ENCODE measurements around the gene PHF21A. TPM values are rescaled to one million over a fixed set of nuclear protein-coding genes. Genes with fewer than 3 reads are reported as not detected.
A peak's percentile ranks its signal among the peaks of the same experiment; 100 is the strongest.

The PHF21A gene
- total RNA-seq, 2 experiments from 2014 or later, result 23.1 to 56.1 TPM

DNA sequence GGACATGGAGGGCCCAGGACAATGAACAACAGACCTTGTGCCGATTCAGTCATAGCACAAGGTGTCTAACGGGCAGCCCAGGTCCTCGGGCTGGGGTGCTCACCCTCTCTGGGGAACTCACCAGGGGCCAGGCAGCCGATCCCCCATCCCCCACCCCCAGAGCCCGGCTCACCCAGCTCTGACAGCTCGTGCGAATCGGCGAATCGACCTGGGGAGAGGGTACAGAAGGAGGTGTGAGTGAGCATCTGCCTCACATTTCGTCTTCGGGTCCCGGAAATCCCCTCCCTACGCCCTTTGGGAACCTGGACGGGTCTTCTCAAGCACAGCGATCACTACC, 204.0 kb downstream of the PHF21A start:
- H3K4me1 ChIP-seq (ENCODE audit: insufficient read depth, low read length, poor library complexity, severe bottlenecking), result peaks cover 36% of the 10 kb centered on the region
- POLR2A ChIA-PET, result interaction anchor here (0.6 to 4.5 kb wide), 6 partner anchors 11 to 173 kb away, joined by 3 to 33 read pairs (median 4); no protein-coding TSS in a partner anchor
- H4K20me1 ChIP-seq (ENCODE audit: insufficient read depth, low read length), result no peaks in the 10 kb centered on the region
- H3K9me3 ChIP-seq (ENCODE audit: low read length), result no peaks in the 10 kb centered on the region
- H3K9me2 ChIP-seq (ENCODE audit: insufficient read depth, low read length), result no peaks in the 10 kb centered on the region
- intact Hi-C loops (cut with micrococcal nuclease; ENCODE audit: unreplicated experiment), result loop anchor here (5.0 kb wide), 1 partner anchor 200 kb away; no protein-coding TSS in a partner anchor
- BruUV-seq (replicated peaks), result no TSS peak
- H3K36me3 ChIP-seq (ENCODE audit: insufficient read depth, low read length), result peaks cover 35% of the 10 kb centered on the region
- peak overlapping the region; percentile 93 for H3K4me3 ChIP-seq (ENCODE audit: low read depth, low read length, poor library complexity, severe bottlenecking)
- H3K4me2 ChIP-seq (ENCODE audit: low read length), result peak overlapping the region; percentile 89
- 0 out of 2 replicates have a peak overlapping the region, but pooled peaks have one; percentile 20 for H2AFZ ChIP-seq (ENCODE audit: low read length)
- DNase-seq (ENCODE audit: low spot score), result no peak
- H3K79me2 ChIP-seq (ENCODE audit: insufficient read depth, low read depth, low read length), result peaks cover 16% of the 10 kb centered on the region
- TF ChIP-seq EZH2phosphoT487 (IDR thresholded peaks at IDR 0.05; ENCODE audit: borderline replicate concordance, low read depth, low read length), result no peak
- TF ChIP-seq, protein P1, sequence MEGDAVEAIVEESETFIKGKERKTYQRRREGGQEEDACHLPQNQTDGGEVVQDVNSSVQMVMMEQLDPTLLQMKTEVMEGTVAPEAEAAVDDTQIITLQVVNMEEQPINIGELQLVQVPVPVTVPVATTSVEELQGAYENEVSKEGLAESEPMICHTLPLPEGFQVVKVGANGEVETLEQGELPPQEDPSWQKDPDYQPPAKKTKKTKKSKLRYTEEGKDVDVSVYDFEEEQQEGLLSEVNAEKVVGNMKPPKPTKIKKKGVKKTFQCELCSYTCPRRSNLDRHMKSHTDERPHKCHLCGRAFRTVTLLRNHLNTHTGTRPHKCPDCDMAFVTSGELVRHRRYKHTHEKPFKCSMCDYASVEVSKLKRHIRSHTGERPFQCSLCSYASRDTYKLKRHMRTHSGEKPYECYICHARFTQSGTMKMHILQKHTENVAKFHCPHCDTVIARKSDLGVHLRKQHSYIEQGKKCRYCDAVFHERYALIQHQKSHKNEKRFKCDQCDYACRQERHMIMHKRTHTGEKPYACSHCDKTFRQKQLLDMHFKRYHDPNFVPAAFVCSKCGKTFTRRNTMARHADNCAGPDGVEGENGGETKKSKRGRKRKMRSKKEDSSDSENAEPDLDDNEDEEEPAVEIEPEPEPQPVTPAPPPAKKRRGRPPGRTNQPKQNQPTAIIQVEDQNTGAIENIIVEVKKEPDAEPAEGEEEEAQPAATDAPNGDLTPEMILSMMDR (conservative IDR thresholded peaks at IDR 0.05; ENCODE audit: low read length), result no peak
- CTCF ChIA-PET (ENCODE audit: unreplicated experiment), result interaction anchor here (1.0 kb wide), 2 partner anchors 18 to 48 kb away, joined by 3 read pairs; no protein-coding TSS in a partner anchor
- peak overlapping the region; percentile 88 for H3K27ac ChIP-seq (ENCODE audit: low read depth, low read length, poor library complexity, severe bottlenecking)

DNA sequence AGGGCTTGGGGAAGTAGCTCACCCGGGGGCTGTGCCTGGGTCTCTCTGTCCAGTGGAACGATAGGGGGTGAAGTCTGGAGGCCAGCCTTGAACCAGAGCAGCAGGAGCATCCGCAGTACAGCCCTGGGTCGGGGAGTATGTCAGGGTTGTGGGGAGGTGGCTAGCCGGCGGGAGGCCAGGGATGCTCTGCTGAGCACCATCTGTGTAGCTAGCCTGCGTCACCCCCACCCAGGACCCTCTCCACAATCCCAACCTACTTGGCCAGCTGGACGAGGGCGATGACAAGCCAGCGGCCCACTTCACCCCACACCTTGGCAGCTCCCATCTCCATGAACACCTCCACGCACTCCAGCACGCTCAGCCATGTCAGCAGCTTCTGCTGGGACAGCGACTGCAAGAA, 205.8 kb downstream of the PHF21A start:
- Histone ChIP-seq H3K9me3 (ENCODE audit: low read length) (no peaks in the 10 kb centered on the region), H4K20me1 (ENCODE audit: insufficient read depth, low read length) (no peaks in the 10 kb centered on the region), H3K79me2 (ENCODE audit: insufficient read depth, low read depth, low read length) (peaks cover 16% of the 10 kb centered on the region), H3K4me3 (ENCODE audit: low read depth, low read length, poor library complexity, severe bottlenecking) (no peak overlapping the region), H3K36me3 (ENCODE audit: insufficient read depth, low read length) (peaks cover 53% of the 10 kb centered on the region), H3K4me1 (ENCODE audit: insufficient read depth, low read length, poor library complexity, severe bottlenecking) (peaks cover 27% of the 10 kb centered on the region), H3K27ac (ENCODE audit: low read depth, low read length, poor library complexity, severe bottlenecking) (no peak overlapping the region), H2AFZ (ENCODE audit: low read length) (no peak overlapping the region), H3K4me2 (ENCODE audit: low read length) (no peak overlapping the region), H3K9me2 (ENCODE audit: insufficient read depth, low read length) (no peaks in the 10 kb centered on the region)
- intact Hi-C loops (cut with micrococcal nuclease; ENCODE audit: unreplicated experiment), result loop anchor here (5.0 kb wide), 1 partner anchor 202 kb away; no protein-coding TSS in a partner anchor
- TF ChIP-seq EZH2phosphoT487 (IDR thresholded peaks at IDR 0.05; ENCODE audit: borderline replicate concordance, low read depth, low read length), result no peak
- TF ChIP-seq, protein P1 (conservative IDR thresholded peaks at IDR 0.05; ENCODE audit: low read length), result no peak
- BruUV-seq (replicated peaks), result no TSS peak
- ChIA-PET POLR2A (interaction anchor here (0.7 kb wide), 1 partner anchor 22 kb away, joined by 3 read pairs; no protein-coding TSS in a partner anchor), CTCF (ENCODE audit: unreplicated experiment) (no interaction called here)
- DNase-seq (ENCODE audit: low spot score), result no peak

GRCh38 chr11:45913942-45914635, 207.2 kb downstream of the PHF21A start:
- H3K4me3 ChIP-seq (ENCODE audit: low read depth, low read length, poor library complexity, severe bottlenecking), result no peak overlapping the region
- H3K79me2 ChIP-seq (ENCODE audit: insufficient read depth, low read depth, low read length), result peaks cover 16% of the 10 kb centered on the region
- POLR2A ChIA-PET, result interaction anchor here (0.7 to 1.1 kb wide), 2 partner anchors 16 to 112 kb away, joined by 3 to 5 read pairs; no protein-coding TSS in a partner anchor
- no TSS peak for BruUV-seq (replicated peaks)
- no peak overlapping the region for H3K27ac ChIP-seq (ENCODE audit: low read depth, low read length, poor library complexity, severe bottlenecking)
- peaks cover 62% of the 10 kb centered on the region for H3K36me3 ChIP-seq (ENCODE audit: insufficient read depth, low read length)
- no peaks in the 10 kb centered on the region for H4K20me1 ChIP-seq (ENCODE audit: insufficient read depth, low read length)
- H2AFZ ChIP-seq (ENCODE audit: low read length), result no peak overlapping the region
- CTCF ChIA-PET (ENCODE audit: unreplicated experiment), result no interaction called here
- DNase-seq (ENCODE audit: low spot score), result no peak
- H3K4me2 ChIP-seq (ENCODE audit: low read length), result no peak overlapping the region
- TF ChIP-seq EZH2phosphoT487 (IDR thresholded peaks at IDR 0.05; ENCODE audit: borderline replicate concordance, low read depth, low read length), result no peak
- TF ChIP-seq, protein P1 (conservative IDR thresholded peaks at IDR 0.05; ENCODE audit: low read length), result no peak
- H3K9me2 ChIP-seq (ENCODE audit: insufficient read depth, low read length), result no peaks in the 10 kb centered on the region
- no peaks in the 10 kb centered on the region for H3K9me3 ChIP-seq (ENCODE audit: low read length)
- intact Hi-C loops (cut with micrococcal nuclease; ENCODE audit: unreplicated experiment), result no loop called here
- peaks cover 16% of the 10 kb centered on the region for H3K4me1 ChIP-seq (ENCODE audit: insufficient read depth, low read length, poor library complexity, severe bottlenecking)
